ENCODE results near the gene GNPTG.

- TF ChIP-seq CTCF (IDR thresholded peaks at IDR 0.05) (no peak), TAF1 (IDR thresholded peaks at IDR 0.05; ENCODE audit: borderline replicate concordance, low read depth, low read length) (no peak), REST (IDR thresholded peaks at IDR 0.05; ENCODE audit: low read depth, low read length) (no peak)
- TF ChIP-seq, protein P1, sequence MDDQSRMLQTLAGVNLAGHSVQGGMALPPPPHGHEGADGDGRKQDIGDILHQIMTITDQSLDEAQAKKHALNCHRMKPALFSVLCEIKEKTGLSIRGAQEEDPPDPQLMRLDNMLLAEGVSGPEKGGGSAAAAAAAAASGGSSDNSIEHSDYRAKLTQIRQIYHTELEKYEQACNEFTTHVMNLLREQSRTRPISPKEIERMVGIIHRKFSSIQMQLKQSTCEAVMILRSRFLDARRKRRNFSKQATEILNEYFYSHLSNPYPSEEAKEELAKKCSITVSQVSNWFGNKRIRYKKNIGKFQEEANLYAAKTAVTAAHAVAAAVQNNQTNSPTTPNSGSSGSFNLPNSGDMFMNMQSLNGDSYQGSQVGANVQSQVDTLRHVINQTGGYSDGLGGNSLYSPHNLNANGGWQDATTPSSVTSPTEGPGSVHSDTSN (IDR thresholded peaks at IDR 0.05), result no peak
Measured at GRCh38 chr16:1347962-1348361, 3.8 kb upstream of the GNPTG start.
